OCI-LY7 (cell line): ENCODE data around the gene REPIN1. TPM values are rescaled to one million over a fixed set of nuclear protein-coding genes. Genes with fewer than 3 reads are reported as not detected.

Experiments
- BruUV-seq: library from RNA; stranded (reverse); fragments of 400-500 nt; replicated peaks from 2 replicates; lab custom pipeline; 2021; lab: Mats Ljungman, UMichigan
- CTCF ChIA-PET: fragments of 300-600 bp; sonication (Branson Sonifier 250); formaldehyde crosslinking; loops from one replicate; lab custom pipeline; 2022; ENCODE audit warnings: antibody characterized with exemption; ENCODE audit not compliant: unreplicated experiment; lab: Charles Lee
- POLR2A ChIA-PET: fragments of 300-600 bp; sonication (Branson Sonifier 250); formaldehyde crosslinking; loops from one replicate; lab custom pipeline; 2022; ENCODE audit warnings: antibody characterized with exemption; lab: Charles Lee
- DNase-seq: peaks from one replicate; pipeline ENCODE4 v3.0.0-alpha.2; 2015; ENCODE audit warnings: low spot score
- H2AFZ ChIP-seq: fragments of 200-600 bp; sonication (generic), shearing (Covaris generic); 2 replicates; pipeline ENCODE4 v1.6.1; 2014; ENCODE audit warnings: mild to moderate bottlenecking, antibody characterized with exemption, low read length, moderate library complexity
- H3K27ac ChIP-seq: fragments of 200-600 bp; sonication (generic); 2 replicates; pipeline ENCODE4 v1.5.1; 2014; ENCODE audit warnings: mixed run types, low read depth, mild to moderate bottlenecking, moderate library complexity, low read length, inconsistent platforms; ENCODE audit not compliant: poor library complexity, severe bottlenecking
- H3K36me3 ChIP-seq: fragments of 200-600 bp; sonication (generic); 2 replicates; pipeline ENCODE4 v1.6.1; 2014; ENCODE audit warnings: mild to moderate bottlenecking, antibody characterized with exemption, low read length, moderate library complexity, mixed read lengths; ENCODE audit not compliant: insufficient read depth
- H3K4me1 ChIP-seq: fragments of 200-600 bp; sonication (generic); 2 replicates; pipeline ENCODE4 v1.5.1; 2014; ENCODE audit warnings: mild to moderate bottlenecking, low read length; ENCODE audit not compliant: insufficient read depth, poor library complexity, severe bottlenecking
- H3K4me2 ChIP-seq: fragments of 200-600 bp; sonication (generic); 2 replicates; pipeline ENCODE4 v1.6.1; 2014; ENCODE audit warnings: mild to moderate bottlenecking, low read length
- H3K4me3 ChIP-seq: fragments of 200-600 bp; sonication (generic); 2 replicates; pipeline ENCODE4 v1.5.1; 2014; ENCODE audit warnings: mild to moderate bottlenecking, low read depth, low read length; ENCODE audit not compliant: poor library complexity, severe bottlenecking
- H3K79me2 ChIP-seq: fragments of 200-600 bp; sonication (generic); 2 replicates; pipeline ENCODE4 v1.6.1; 2016; ENCODE audit warnings: low read depth, mild to moderate bottlenecking, low read length, moderate library complexity, mixed read lengths; ENCODE audit not compliant: insufficient read depth
- H3K9me2 ChIP-seq: fragments of 200-600 bp; sonication (generic); 2 replicates; pipeline ENCODE4 v1.6.1; 2016; ENCODE audit warnings: mild to moderate bottlenecking, low read length, mixed read lengths; ENCODE audit not compliant: insufficient read depth
- H3K9me3 ChIP-seq: fragments of 200-600 bp; sonication (generic); 2 replicates; pipeline ENCODE4 v1.6.1; 2014; ENCODE audit warnings: mild to moderate bottlenecking, mixed run types, low read length, mixed read lengths
- H4K20me1 ChIP-seq: fragments of 200-600 bp; sonication (generic); 2 replicates; pipeline ENCODE4 v1.6.1; 2014; ENCODE audit warnings: mild to moderate bottlenecking, antibody characterized with exemption, low read length, moderate library complexity, mixed read lengths; ENCODE audit not compliant: insufficient read depth
- EZH2phosphoT487 ChIP-seq: fragments of 200-600 bp; sonication (generic); IDR thresholded peaks from 2 replicates; pipeline ENCODE4 v1.6.1; 2018; ENCODE audit warnings: low read depth, borderline replicate concordance, mild to moderate bottlenecking, mixed run types, antibody characterized with exemption, low read length, moderate library complexity, mixed read lengths
- intact Hi-C: fragments of 100-400 bp; cut with micrococcal nuclease; formaldehyde crosslinking; loops from one replicate; pipeline ENCODE4 v1.10.0; 2022; ENCODE audit not compliant: unreplicated experiment
- total RNA-seq, 2 experiments: library from RNA; depleted of rRNA in 1 of 2; stranded (reverse); fragments of >200 nt in 1 of 2; shearing (Covaris generic) in 1 of 2; gene quantifications; 2 replicates each; pipeline ENCODE4 v1.2.3, GENCODE V29; 2014 to 2022
- TF ChIP-seq, protein P1 (sequence below): fragments of 200-600 bp; sonication (generic); conservative IDR thresholded peaks from 2 replicates; pipeline ENCODE4 v1.5.1; 2014; ENCODE audit warnings: mild to moderate bottlenecking, antibody characterized with exemption, low read length, moderate library complexity, mixed read lengths

The REPIN1 gene
- total RNA-seq, 2 experiments from 2014 or later = 19.0 to 46.2 TPM

DNA sequence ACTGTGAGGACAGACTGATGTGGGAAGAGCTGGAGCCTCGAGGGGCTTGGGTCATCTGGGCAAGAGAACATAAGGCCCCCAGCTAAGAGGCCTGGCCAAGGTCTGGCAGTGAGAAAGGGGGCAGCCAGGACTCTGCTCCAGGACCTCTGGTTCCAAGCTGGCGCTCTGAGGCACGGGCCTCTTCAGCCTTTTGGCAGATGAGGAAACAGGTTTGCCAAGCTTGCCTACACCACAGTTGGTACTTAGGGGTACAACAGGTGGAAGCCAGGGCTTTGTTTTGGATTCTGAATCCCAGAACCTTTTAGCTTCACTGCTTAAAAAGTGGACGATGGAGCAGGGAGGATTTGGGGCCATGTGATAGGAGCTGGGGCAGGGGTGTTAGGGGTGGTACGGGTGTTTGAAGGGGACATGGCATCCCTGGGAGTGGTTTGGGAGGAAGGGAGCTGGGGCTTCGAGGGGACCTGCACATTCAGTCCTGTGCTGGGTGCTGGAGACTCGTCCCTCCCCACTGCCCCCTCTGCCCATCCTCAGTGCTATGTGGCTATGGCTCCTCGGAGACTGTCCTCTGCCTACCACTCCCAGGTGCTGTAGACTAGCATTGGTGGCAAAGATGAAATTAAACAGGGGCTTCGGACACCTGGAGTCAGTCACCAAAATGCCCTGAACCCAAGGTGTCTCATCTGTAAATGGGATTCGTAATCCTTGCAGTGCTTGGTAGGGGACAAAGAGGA lies 40.8 kb downstream of the REPIN1 start:
- no peaks in the 10 kb centered on the region; the same call in 1 of the 2 replicates for H3K79me2 ChIP-seq
- H2AFZ ChIP-seq = no peak overlapping the region
- H3K9me2 ChIP-seq = no peaks in the 10 kb centered on the region
- H3K4me2 ChIP-seq = no peak overlapping the region
- H3K36me3 ChIP-seq = peaks cover 10% of the 10 kb centered on the region
- BruUV-seq = no TSS peak
- ChIA-PET POLR2A (interaction anchor here (0.6 kb wide), 1 partner anchor 378 kb away, joined by 3 read pairs; no protein-coding TSS in a partner anchor), CTCF (no interaction called here)
- intact Hi-C loops = no loop called here
- DNase-seq = no peak
- no peaks in the 10 kb centered on the region for H4K20me1 ChIP-seq
- no peak overlapping the region for H3K27ac ChIP-seq
- TF ChIP-seq, protein P1, sequence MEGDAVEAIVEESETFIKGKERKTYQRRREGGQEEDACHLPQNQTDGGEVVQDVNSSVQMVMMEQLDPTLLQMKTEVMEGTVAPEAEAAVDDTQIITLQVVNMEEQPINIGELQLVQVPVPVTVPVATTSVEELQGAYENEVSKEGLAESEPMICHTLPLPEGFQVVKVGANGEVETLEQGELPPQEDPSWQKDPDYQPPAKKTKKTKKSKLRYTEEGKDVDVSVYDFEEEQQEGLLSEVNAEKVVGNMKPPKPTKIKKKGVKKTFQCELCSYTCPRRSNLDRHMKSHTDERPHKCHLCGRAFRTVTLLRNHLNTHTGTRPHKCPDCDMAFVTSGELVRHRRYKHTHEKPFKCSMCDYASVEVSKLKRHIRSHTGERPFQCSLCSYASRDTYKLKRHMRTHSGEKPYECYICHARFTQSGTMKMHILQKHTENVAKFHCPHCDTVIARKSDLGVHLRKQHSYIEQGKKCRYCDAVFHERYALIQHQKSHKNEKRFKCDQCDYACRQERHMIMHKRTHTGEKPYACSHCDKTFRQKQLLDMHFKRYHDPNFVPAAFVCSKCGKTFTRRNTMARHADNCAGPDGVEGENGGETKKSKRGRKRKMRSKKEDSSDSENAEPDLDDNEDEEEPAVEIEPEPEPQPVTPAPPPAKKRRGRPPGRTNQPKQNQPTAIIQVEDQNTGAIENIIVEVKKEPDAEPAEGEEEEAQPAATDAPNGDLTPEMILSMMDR = no peak
- H3K9me3 ChIP-seq = no peaks in the 10 kb centered on the region
- no peak overlapping the region for H3K4me3 ChIP-seq
- H3K4me1 ChIP-seq = peaks cover 31% of the 10 kb centered on the region

DNA sequence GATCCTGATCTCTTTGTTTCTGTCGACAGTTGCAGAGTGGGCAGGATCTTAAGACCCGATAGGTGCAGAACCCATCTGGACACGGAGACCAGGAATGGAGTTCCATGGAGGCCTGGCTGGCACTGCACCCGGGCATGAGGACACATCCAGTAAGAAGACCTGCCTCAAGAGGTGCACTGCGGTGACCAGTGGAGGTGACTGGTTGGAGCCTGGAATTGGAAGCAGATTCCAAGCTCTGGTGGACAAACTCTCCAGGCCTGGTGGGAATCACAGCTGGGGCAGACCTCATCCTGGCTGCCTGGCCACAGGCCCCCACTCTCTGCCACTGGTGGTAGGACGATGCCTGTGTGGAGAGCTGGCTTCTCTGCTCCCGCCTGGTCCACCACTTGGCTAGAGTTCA lies 41.5 kb downstream of the REPIN1 start:
- no peaks in the 10 kb centered on the region; the same call in 1 of the 2 replicates for H3K79me2 ChIP-seq
- H3K9me2 ChIP-seq = no peaks in the 10 kb centered on the region
- peaks cover 10% of the 10 kb centered on the region for H3K36me3 ChIP-seq
- no TSS peak for BruUV-seq
- no peak overlapping the region for H3K27ac ChIP-seq
- H3K4me2 ChIP-seq = no peak overlapping the region
- ChIA-PET CTCF (interaction anchor here (0.5 to 0.9 kb wide), 2 partner anchors 54 to 94 kb away, joined by 3 read pairs; no protein-coding TSS in a partner anchor), POLR2A (no interaction called here)
- no peaks in the 10 kb centered on the region for H3K9me3 ChIP-seq
- no peak for TF ChIP-seq EZH2phosphoT487
- TF ChIP-seq, protein P1 = no peak
- H3K4me1 ChIP-seq = peaks cover 26% of the 10 kb centered on the region
- intact Hi-C loops = no loop called here
- H4K20me1 ChIP-seq = no peaks in the 10 kb centered on the region
- DNase-seq = no peak
- H3K4me3 ChIP-seq = no peak overlapping the region
- H2AFZ ChIP-seq = no peak overlapping the region
